Adrenal gland (tissue), 12 donors: ENCODE data around the gene CRYBG2. TPM values are rescaled to one million over a fixed set of nuclear protein-coding genes. Genes with fewer than 3 reads are reported as not detected.

Experiments used
- DNase-seq, 7 donors: peaks; one replicate each; pipeline ENCODE4 v3.0.0-alpha.2; 2019 to 2020
- H3K27ac ChIP-seq, 5 donors: fragments of 200-600 bp; sonication (generic) in 4 of 5; 1 replicate in 3 of 5; 2 replicates in 2 of 5; pipeline versions ENCODE4 v1.5.1 to v1.8.0; 2016 to 2020; ENCODE audit warnings: mild to moderate bottlenecking in 1 of 5
- H3K27me3 ChIP-seq: fragments of 200-600 bp; 2 replicates; pipeline ENCODE4 v1.8.0; 2021
- H3K36me3 ChIP-seq, 2 donors: fragments of 200-600 bp; replicated peaks in 1 of 2; 1 replicate in 1 of 2; 2 replicates in 1 of 2; pipeline versions ENCODE4 v1.5.1 to v1.8.0; 2018 to 2022
- H3K4me1 ChIP-seq, 2 donors: fragments of 200-600 bp; replicated peaks in 1 of 2; 1 replicate in 1 of 2; 2 replicates in 1 of 2; pipeline versions ENCODE4 v1.5.1 to v1.8.0; 2018 to 2021
- H3K4me3 ChIP-seq, 4 donors: fragments of 200-600 bp; sonication (generic) in 3 of 4; one replicate each; pipeline ENCODE4 v1.5.1; 2016 to 2018
- H3K9me3 ChIP-seq, 3 donors: fragments of 200-600 bp; sonication (generic) in 1 of 3; replicated peaks in 1 of 3; 1 replicate in 2 of 3; 2 replicates in 1 of 3; pipeline versions ENCODE4 v1.5.1 to v1.8.0; 2016 to 2021
- POLR2A ChIP-seq, 2 donors: fragments of 450-650 bp; IDR thresholded peaks; one replicate each; pipeline ENCODE4 v1.6.1; 2017; ENCODE audit warnings: antibody characterized with exemption in 2 of 2, mild to moderate bottlenecking in 2 of 2, moderate library complexity in 1 of 2
- WGBS, 4 donors: extraction: QIAGEN DNeasy Blood & Tissue Kit in 2 of 4; methylation state at CpG; one replicate each; pipeline versions ENCODE4 v1.1.5 to v1.1.7; 2013 to 2017; 5-methylcytosine and 5-hydroxymethylcytosine counted together
- intact Hi-C, 2 donors: fragments of 100-400 bp; cut with DNase I; formaldehyde crosslinking; loops; one replicate each; pipeline versions ENCODE4 v1.14.1 to v1.15.0; 2022 to 2023
- polyA plus RNA-seq, 3 donors: library from polyadenylated mRNA; stranded (reverse); fragments of 200-250 nt in 2 of 3; fragments of 350-450 nt in 1 of 3; fragmentation: Illumina TruSeq in 1 of 3; extraction: RNeasy Lipid Tissue Mini Kit (QIAGEN cat#74804) in 1 of 3; gene quantifications; one replicate each; pipeline ENCODE4 v1.2.3, GENCODE V29; 2013 to 2014
- total RNA-seq, 9 donors: library from RNA; depleted of rRNA in 4 of 9; stranded (reverse); fragments of >200 nt in 4 of 9; fragments of 120-200 nt in 1 of 9; fragmentation: NEBNext Ultra II Directional in 1 of 9; extraction: Animal tissue kit (Norgen Biotek cat#: 25700) in 1 of 9; gene quantifications; one replicate each; pipeline versions ENCODE4 v1.1.0 to v1.2.4, GENCODE V29; 2013 to 2023
- TF ChIP-seq, protein P1 (sequence below), 6 experiments: fragments of 450-650 bp in 4 of 6; fragments of 200-600 bp in 2 of 6; sonication (generic) in 1 of 6; IDR thresholded peaks; 1 replicate in 5 of 6; 2 replicates in 1 of 6; pipeline versions ENCODE4 v1.5.1 to v1.8.0; 2016 to 2021; ENCODE audit warnings: antibody characterized with exemption in 6 of 6, mild to moderate bottlenecking in 2 of 6, moderate library complexity in 1 of 6
- donor health status: healthy with polysubstance abuse.
- donor health status: Bipolar disorder and iron deficiency.
- donor health status: DM: yes; HTN: yes; CAD: no.
- donor health status: DM: no; HTN: no; CAD: no.
- donor health status: DM: no; HTN: no; CAD: no.
- donor health status: DM: yes; HTN: yes; CAD: no.

The CRYBG2 gene
- total and polyA plus RNA-seq, 12 donors: 0.17 to 0.48 (median 0.20) TPM; not detected in 9

DNA sequence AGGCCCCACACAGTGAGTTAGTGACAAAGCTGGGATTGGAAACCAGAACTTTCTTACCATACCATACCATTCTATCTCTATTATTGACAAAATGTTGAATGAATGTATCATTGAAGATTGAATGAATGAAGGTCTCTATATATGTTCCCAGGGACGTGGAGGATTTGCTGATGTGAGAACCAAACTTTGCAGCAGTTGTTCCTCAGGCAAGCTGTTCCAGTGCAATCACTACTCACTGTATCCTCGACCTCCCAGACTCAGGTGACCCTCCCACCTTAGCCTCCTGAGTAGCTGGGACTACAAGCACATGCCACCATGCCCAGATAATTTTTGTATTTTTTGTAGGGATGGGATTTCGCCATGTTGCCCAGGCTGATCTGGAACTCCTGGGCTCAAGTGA lies 45.1 kb upstream of the CRYBG2 start:
- Histone ChIP-seq H3K4me1 (no peaks in the 10 kb centered on the region), H3K36me3 (no peaks in the 10 kb centered on the region), H3K27me3 (no peaks in the 10 kb centered on the region), H3K4me3 (no peak overlapping the region), H3K9me3 (no peaks in the 10 kb centered on the region), H3K27ac (no peak overlapping the region)
- intact Hi-C loops: no loop called here
- 68 to 92% (median 80%) methylated on average over 3 of the region's 3 CpGs for WGBS, 4 donors
- DNase-seq: no peak
- TF ChIP-seq POLR2A (IDR thresholded peaks at IDR 0.05): no peak
- TF ChIP-seq, protein P1, sequence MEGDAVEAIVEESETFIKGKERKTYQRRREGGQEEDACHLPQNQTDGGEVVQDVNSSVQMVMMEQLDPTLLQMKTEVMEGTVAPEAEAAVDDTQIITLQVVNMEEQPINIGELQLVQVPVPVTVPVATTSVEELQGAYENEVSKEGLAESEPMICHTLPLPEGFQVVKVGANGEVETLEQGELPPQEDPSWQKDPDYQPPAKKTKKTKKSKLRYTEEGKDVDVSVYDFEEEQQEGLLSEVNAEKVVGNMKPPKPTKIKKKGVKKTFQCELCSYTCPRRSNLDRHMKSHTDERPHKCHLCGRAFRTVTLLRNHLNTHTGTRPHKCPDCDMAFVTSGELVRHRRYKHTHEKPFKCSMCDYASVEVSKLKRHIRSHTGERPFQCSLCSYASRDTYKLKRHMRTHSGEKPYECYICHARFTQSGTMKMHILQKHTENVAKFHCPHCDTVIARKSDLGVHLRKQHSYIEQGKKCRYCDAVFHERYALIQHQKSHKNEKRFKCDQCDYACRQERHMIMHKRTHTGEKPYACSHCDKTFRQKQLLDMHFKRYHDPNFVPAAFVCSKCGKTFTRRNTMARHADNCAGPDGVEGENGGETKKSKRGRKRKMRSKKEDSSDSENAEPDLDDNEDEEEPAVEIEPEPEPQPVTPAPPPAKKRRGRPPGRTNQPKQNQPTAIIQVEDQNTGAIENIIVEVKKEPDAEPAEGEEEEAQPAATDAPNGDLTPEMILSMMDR (IDR thresholded peaks at IDR 0.05): no peak

DNA sequence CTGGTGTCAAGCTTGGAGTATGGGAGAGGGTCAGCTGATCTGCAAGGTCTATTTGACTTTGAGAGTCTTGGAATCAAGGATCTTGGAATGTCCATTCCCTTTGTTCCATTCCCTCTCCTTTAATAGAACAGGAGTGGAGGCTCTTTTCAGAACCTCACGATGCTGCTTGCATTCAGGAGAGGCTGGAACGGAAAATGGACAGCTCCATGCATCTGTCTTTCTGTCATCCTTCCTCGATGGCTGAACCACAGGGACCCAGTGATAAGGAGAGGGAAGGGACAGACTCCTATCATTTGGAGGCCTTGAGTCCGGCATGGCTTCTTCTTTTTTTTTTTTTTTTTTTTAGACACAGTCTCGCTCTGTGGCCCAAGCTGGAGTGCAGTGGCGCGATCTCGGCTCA lies 41.8 kb upstream of the CRYBG2 start:
- H3K27me3 ChIP-seq: no peaks in the 10 kb centered on the region
- no peaks in the 10 kb centered on the region for H3K36me3 ChIP-seq
- H3K9me3 ChIP-seq: no peaks in the 10 kb centered on the region
- 74 to 84% (median 77%) methylated on average over 8 of the region's 8 CpGs for WGBS, 4 donors
- H3K4me1 ChIP-seq: no peaks in the 10 kb centered on the region
- no peak overlapping the region for H3K4me3 ChIP-seq
- TF ChIP-seq, protein P1 (IDR thresholded peaks at IDR 0.05): no peak
- no peak for TF ChIP-seq POLR2A (IDR thresholded peaks at IDR 0.05)
- H3K27ac ChIP-seq: no peak overlapping the region
- no peak for DNase-seq
- intact Hi-C loops: no loop called here

DNA sequence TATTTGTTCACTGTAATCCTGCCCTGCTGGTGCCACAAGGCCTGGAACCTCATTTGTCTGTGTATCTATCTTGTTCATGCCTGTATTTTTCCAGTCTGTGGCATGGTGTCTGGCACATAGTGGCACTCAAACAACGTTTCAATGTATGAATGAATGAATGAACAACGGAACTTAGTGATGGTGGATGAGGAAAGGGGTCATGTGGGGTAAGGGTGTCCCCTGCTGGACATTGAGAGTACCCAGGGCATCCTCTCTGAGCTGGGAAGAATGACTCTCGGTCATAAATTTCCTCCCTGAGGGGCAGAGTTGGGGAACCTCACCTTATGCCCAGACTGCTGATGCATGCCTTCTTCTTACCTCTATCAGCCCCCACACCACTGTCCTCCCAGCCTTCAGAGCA lies 37.5 kb upstream of the CRYBG2 start:
- Histone ChIP-seq H3K27ac (no peak overlapping the region), H3K4me3 (no peak overlapping the region), H3K36me3 (no peaks in the 10 kb centered on the region), H3K9me3 (no peaks in the 10 kb centered on the region), H3K27me3 (no peaks in the 10 kb centered on the region), H3K4me1 (no peaks in the 10 kb centered on the region)
- intact Hi-C loops: no loop called here
- TF ChIP-seq POLR2A (IDR thresholded peaks at IDR 0.05): no peak
- TF ChIP-seq, protein P1 (IDR thresholded peaks at IDR 0.05): peak in 2 of 6 experiments; percentile 10 to 21
- WGBS, 4 donors: 14 to 21% (median 19%) methylated on average over 3 of the region's 3 CpGs
- no peak for DNase-seq

DNA sequence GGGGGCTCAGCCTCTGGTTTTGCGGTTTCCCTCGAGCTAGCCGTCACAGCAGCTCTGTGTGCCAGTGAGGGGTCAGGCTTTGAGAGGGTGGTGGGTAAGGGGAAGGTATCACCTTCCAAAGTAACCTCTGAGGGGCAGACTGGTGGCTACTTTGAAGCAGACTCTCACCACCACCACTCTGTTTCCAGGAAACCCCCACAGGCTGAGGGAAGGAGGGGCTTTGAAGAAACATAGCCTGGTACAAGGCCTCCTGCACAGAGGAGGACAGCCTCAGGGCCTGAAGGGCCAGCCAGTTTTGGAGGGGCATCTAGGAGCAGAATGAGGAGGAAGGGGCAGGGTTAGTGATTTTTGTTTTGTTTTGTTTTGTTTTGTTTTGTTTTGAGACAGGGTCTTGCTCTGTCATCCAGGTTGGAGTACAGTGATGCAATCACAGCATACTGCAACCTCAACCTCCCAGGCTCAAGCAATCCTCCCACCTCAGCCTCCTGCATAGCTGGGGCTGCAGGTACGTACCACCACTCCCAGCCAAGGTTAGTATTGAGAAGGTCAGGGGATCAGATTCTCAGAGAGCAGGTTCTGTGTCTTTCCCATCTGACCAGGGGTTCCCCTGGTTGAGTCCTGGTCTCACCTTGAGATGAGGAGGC lies 35.8 kb upstream of the CRYBG2 start:
- intact Hi-C loops: no loop called here
- H3K9me3 ChIP-seq: no peaks in the 10 kb centered on the region
- no peaks in the 10 kb centered on the region for H3K4me1 ChIP-seq
- H3K27ac ChIP-seq: no peak overlapping the region
- WGBS, 4 donors: 66 to 78% (median 74%) methylated on average over 4 of the region's 4 CpGs
- DNase-seq: no peak
- H3K4me3 ChIP-seq: no peak overlapping the region
- H3K36me3 ChIP-seq: no peaks in the 10 kb centered on the region
- TF ChIP-seq, protein P1 (IDR thresholded peaks at IDR 0.05): no peak
- TF ChIP-seq POLR2A (IDR thresholded peaks at IDR 0.05): no peak
- H3K27me3 ChIP-seq: no peaks in the 10 kb centered on the region
